ENCODE data around the gene MB21D2.

MB21D2 gene

GRCh38 chr3:192857260-192857661 is 60.4 kb downstream of the MB21D2 start:
- TF ChIP-seq NFIC (IDR thresholded peaks at IDR 0.05) = no peak
- TF ChIP-seq RAD21 (IDR thresholded peaks at IDR 0.05; ENCODE audit: low read depth) = no peak
- no peak for TF ChIP-seq CREB1 (IDR thresholded peaks at IDR 0.05; ENCODE audit: low read depth)
- TF ChIP-seq EP300 (IDR thresholded peaks at IDR 0.05; ENCODE audit: borderline replicate concordance) = no peak
- TF ChIP-seq EGR1 (IDR thresholded peaks at IDR 0.05) = no peak
- TF ChIP-seq TAF1 (IDR thresholded peaks at IDR 0.05; ENCODE audit: low read depth) = no peak
- TF ChIP-seq REST (IDR thresholded peaks at IDR 0.05; ENCODE audit: low read depth) = no peak
- no peak for TF ChIP-seq TEAD4 (IDR thresholded peaks at IDR 0.05)
- no peak for TF ChIP-seq USF1 (IDR thresholded peaks at IDR 0.05)
- TF ChIP-seq, protein P1, sequence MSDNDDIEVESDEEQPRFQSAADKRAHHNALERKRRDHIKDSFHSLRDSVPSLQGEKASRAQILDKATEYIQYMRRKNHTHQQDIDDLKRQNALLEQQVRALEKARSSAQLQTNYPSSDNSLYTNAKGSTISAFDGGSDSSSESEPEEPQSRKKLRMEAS (IDR thresholded peaks at IDR 0.05) = no peak
- TF ChIP-seq YY1 (IDR thresholded peaks at IDR 0.05; ENCODE audit: low read depth) = no peak
- TF ChIP-seq FOXM1 (IDR thresholded peaks at IDR 0.05; ENCODE audit: borderline replicate concordance, low read depth) = no peak
- TF ChIP-seq CEBPB (IDR thresholded peaks at IDR 0.05) = no peak
- TF ChIP-seq ZBTB7A (IDR thresholded peaks at IDR 0.05; ENCODE audit: low read depth) = no peak
- TF ChIP-seq TCF12 (IDR thresholded peaks at IDR 0.05; ENCODE audit: low read depth) = no peak

- TF ChIP-seq CREB1 (IDR thresholded peaks at IDR 0.05; ENCODE audit: low read depth) (no peak), NFIC (IDR thresholded peaks at IDR 0.05) (no peak), CEBPB (IDR thresholded peaks at IDR 0.05) (no peak), USF1 (IDR thresholded peaks at IDR 0.05) (no peak), TAF1 (IDR thresholded peaks at IDR 0.05; ENCODE audit: low read depth) (no peak), FOXM1 (IDR thresholded peaks at IDR 0.05; ENCODE audit: borderline replicate concordance, low read depth) (no peak), EP300 (IDR thresholded peaks at IDR 0.05; ENCODE audit: borderline replicate concordance) (no peak), EGR1 (IDR thresholded peaks at IDR 0.05) (no peak), TCF12 (IDR thresholded peaks at IDR 0.05; ENCODE audit: low read depth) (no peak), REST (IDR thresholded peaks at IDR 0.05; ENCODE audit: low read depth) (no peak), YY1 (IDR thresholded peaks at IDR 0.05; ENCODE audit: low read depth) (no peak), TEAD4 (IDR thresholded peaks at IDR 0.05) (no peak), RAD21 (IDR thresholded peaks at IDR 0.05; ENCODE audit: low read depth) (no peak), ZBTB7A (IDR thresholded peaks at IDR 0.05; ENCODE audit: low read depth) (no peak)
- TF ChIP-seq, protein P1 (IDR thresholded peaks at IDR 0.05) = no peak
These were observed 62.2 kb downstream of the MB21D2 start for GRCh38 chr3:192855434-192855833.

- TF ChIP-seq TEAD4 (IDR thresholded peaks at IDR 0.05) = no peak
- peak; percentile 88 for TF ChIP-seq NFIC (IDR thresholded peaks at IDR 0.05)
These were observed 65.8 kb downstream of the MB21D2 start for GRCh38 chr3:192851821-192852372.

- TF ChIP-seq TCF12 (IDR thresholded peaks at IDR 0.05; ENCODE audit: low read depth) (no peak), EGR1 (IDR thresholded peaks at IDR 0.05) (no peak), CEBPB (IDR thresholded peaks at IDR 0.05) (no peak), NFIC (IDR thresholded peaks at IDR 0.05) (no peak), ZBTB7A (IDR thresholded peaks at IDR 0.05; ENCODE audit: low read depth) (no peak), FOXM1 (IDR thresholded peaks at IDR 0.05; ENCODE audit: borderline replicate concordance, low read depth) (no peak), RAD21 (IDR thresholded peaks at IDR 0.05; ENCODE audit: low read depth) (no peak), REST (IDR thresholded peaks at IDR 0.05; ENCODE audit: low read depth) (no peak), TAF1 (IDR thresholded peaks at IDR 0.05; ENCODE audit: low read depth) (no peak), CREB1 (IDR thresholded peaks at IDR 0.05; ENCODE audit: low read depth) (no peak), YY1 (IDR thresholded peaks at IDR 0.05; ENCODE audit: low read depth) (no peak), USF1 (IDR thresholded peaks at IDR 0.05) (no peak), EP300 (IDR thresholded peaks at IDR 0.05; ENCODE audit: borderline replicate concordance) (no peak), TEAD4 (IDR thresholded peaks at IDR 0.05) (no peak)
- TF ChIP-seq, protein P1 (IDR thresholded peaks at IDR 0.05) = no peak
These were observed 67.1 kb downstream of the MB21D2 start for GRCh38 chr3:192850451-192850981.
